PC-9 (cell line): ENCODE measurements around the gene CIZ1. TPM values are rescaled to one million over a fixed set of nuclear protein-coding genes. Genes with fewer than 3 reads are reported as not detected.

Experiments
- BruUV-seq: library from RNA; stranded (reverse); fragments of 400-500 nt; replicated peaks from 2 replicates; lab custom pipeline; 2021; lab: Mats Ljungman, UMichigan
- CTCF ChIA-PET: fragments of 300-600 bp; sonication (Branson Sonifier 250); formaldehyde crosslinking; loops from one replicate; lab custom pipeline; 2022; ENCODE audit warnings: antibody characterized with exemption; lab: Charles Lee
- POLR2A ChIA-PET: fragments of 300-600 bp; sonication (Branson Sonifier 250); formaldehyde crosslinking; loops from one replicate; lab custom pipeline; 2022; ENCODE audit warnings: antibody characterized with exemption; ENCODE audit not compliant: unreplicated experiment; lab: Charles Lee
- DNase-seq, 2 experiments: peaks; one replicate each; pipeline versions ENCODE4 v3.0.0 to v3.0.0-alpha.2; 2015 to 2022; ENCODE audit warnings: mixed read lengths in 1 of 2
- H2AFZ ChIP-seq: fragments of 200-600 bp; sonication (generic); 2 replicates; pipeline ENCODE4 v1.8.1; 2017; ENCODE audit warnings: antibody characterized with exemption
- H3F3A ChIP-seq: fragments of 200-600 bp; sonication (generic); 2 replicates; pipeline ENCODE4 v1.8.1; 2017; ENCODE audit warnings: antibody characterized with exemption, mild to moderate bottlenecking, low read depth; ENCODE audit not compliant: insufficient read depth
- H3K27ac ChIP-seq: fragments of 200-600 bp; sonication (generic); 2 replicates; pipeline ENCODE4 v1.6.1; 2016; ENCODE audit warnings: mixed run types
- H3K27me3 ChIP-seq: fragments of 200-600 bp; sonication (generic); 2 replicates; pipeline ENCODE4 v1.6.1; 2016; ENCODE audit warnings: low read depth, mixed run types; ENCODE audit not compliant: insufficient read depth
- H3K36me3 ChIP-seq: fragments of 200-600 bp; sonication (generic); 2 replicates; pipeline ENCODE4 v1.6.1; 2016; ENCODE audit warnings: low read depth, mixed run types
- H3K4me1 ChIP-seq: fragments of 200-600 bp; sonication (generic); replicated peaks from 2 replicates; pipeline ENCODE4 v1.6.1; 2016; ENCODE audit warnings: mixed run types; ENCODE audit not compliant: insufficient read depth
- H3K4me2 ChIP-seq: fragments of 200-600 bp; sonication (generic); 2 replicates; pipeline ENCODE4 v1.6.1; 2017; ENCODE audit warnings: mixed run types
- H3K4me3 ChIP-seq: fragments of 200-600 bp; sonication (generic); 2 replicates; pipeline ENCODE4 v1.6.1; 2016; ENCODE audit warnings: mixed run types
- H3K79me2 ChIP-seq: fragments of 200-600 bp; sonication (generic); 2 replicates; pipeline ENCODE4 v1.6.1; 2017; ENCODE audit warnings: low read depth, mixed run types
- H3K9me2 ChIP-seq: fragments of 200-600 bp; sonication (generic); 2 replicates; pipeline ENCODE4 v1.8.1; 2017; ENCODE audit warnings: mild to moderate bottlenecking; ENCODE audit not compliant: insufficient read depth
- H3K9me3 ChIP-seq: fragments of 200-600 bp; sonication (generic); 2 replicates; pipeline ENCODE4 v1.8.1; 2016; ENCODE audit warnings: low read depth; ENCODE audit not compliant: insufficient read depth
- H4K20me1 ChIP-seq: fragments of 200-600 bp; sonication (generic); 2 replicates; pipeline ENCODE4 v1.8.1; 2017; ENCODE audit not compliant: insufficient read depth
- EZH2 ChIP-seq: fragments of 200-600 bp; sonication (generic); IDR thresholded peaks from 2 replicates; pipeline ENCODE4 v1.8.0; 2017; ENCODE audit warnings: antibody characterized with exemption, low read depth
- intact Hi-C: fragments of 100-400 bp; cut with micrococcal nuclease; formaldehyde crosslinking; loops from one replicate; pipeline ENCODE4 v1.10.0; 2022; ENCODE audit not compliant: unreplicated experiment
- total RNA-seq: library from RNA; stranded (reverse); gene quantifications from 2 replicates; pipeline ENCODE4 v1.2.3, GENCODE V29; 2021
- TF ChIP-seq, protein P1 (sequence below): fragments of 200-600 bp; sonication (generic); conservative IDR thresholded peaks from 2 replicates; pipeline ENCODE4 v1.6.1; 2017; ENCODE audit warnings: mixed run types, antibody characterized with exemption, mild to moderate bottlenecking, moderate library complexity

The CIZ1 gene
- total RNA-seq, 1 experiment from 2014 or later: 213 TPM

DNA sequence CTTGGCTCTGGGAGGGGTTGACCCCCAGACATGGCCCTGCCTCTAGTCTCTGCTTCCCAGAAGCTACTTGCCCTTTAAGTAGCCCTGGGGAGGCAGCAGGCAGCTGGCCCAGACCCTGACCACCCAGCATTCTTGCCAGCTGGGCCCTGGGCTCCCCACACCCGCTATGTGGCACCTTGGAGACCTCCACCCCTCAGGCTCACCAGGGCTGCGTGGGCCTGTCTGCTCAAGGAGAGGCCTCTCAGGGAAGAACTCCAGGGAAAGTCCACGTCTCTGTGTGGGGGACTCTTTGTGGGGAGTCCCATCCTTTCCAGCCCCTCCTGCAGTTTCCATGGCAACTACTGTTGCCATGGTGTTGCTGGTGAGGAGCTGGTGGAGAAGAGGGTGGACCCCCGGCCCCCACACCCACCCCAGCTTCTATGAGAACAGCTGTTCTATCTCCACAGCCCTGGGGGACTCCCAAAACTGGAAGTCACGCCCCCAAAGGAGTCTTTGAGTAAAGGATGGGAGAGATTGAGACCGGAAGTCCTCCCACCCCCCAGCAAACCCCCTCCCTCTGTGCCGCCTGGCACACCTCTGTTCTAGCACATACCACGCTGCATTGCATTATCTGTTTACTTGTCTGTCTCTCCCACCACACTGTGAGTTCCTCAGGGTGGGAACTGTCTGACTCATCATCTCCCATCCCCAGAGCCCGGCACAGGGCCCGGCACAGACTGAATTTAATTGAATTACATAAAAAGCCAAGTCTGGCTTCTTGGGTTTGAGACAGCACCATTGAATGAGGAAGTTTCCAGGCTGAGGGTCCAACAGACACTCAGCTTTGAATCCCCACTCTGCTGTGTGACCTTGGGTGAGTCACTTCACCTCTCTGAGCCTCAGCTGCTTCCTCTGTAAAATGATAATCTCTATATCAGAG, 24.4 kb upstream of the CIZ1 start:
- no peaks in the 10 kb centered on the region for H3K9me3 ChIP-seq
- POLR2A ChIA-PET: interaction anchor here (0.9 kb wide), 1 partner anchor 23 kb away, joined by 3 read pairs; no protein-coding TSS in a partner anchor

DNA sequence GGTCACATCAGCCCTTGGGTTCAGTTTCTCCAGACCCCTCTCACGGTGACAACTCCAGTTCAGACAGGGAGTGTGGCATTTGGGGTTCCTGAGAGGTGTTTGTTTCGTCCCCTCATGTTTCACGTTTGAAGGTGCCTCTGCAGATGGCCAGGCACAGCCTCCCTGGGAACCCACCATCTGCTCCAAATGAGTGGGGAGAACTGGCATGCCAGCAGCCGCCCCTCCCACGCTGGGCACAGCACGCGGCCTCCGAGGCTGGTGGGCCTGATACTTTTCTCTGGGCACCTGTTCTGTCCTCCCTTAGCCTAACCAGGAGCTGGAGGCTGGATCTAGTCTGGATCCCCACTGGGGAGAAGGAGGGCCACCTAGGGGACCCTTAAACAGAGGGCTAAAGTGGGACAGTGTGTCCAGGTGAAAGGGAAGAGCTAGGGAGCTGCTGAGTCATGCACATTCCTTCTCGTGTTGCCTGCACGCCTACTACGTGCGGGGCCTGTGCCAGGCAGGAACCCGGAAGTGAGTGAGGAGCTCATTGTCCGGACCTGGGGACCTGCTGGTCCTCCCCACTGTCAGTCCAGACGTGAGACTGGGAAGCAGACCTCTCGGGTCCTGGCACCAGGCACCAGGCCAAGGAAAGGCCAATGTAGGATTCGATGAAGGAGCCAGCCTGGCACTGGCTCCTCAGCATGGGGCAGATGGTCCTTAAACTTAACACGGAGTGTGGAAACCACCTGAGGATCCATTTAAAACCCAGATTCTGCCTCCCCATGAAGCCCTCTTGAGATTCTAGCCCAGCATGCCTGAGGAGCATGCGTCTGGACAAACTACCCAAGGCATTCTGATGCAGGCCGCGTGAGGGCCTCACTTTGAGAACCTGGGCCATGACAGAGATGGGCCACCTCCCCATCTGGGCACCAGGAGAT, 23.5 kb upstream of the CIZ1 start:
- ChIA-PET POLR2A (interaction anchor here (0.5 to 0.9 kb wide), 2 partner anchors 16 to 22 kb away, joined by 3 to 4 read pairs; no protein-coding TSS in a partner anchor), CTCF (interaction anchor here (0.6 to 1.3 kb wide), 2 partner anchors 25 to 90 kb away, joined by 3 to 9 read pairs; no protein-coding TSS in a partner anchor)
- Histone ChIP-seq H3K9me3 (no peaks in the 10 kb centered on the region), H3K9me2 (no peaks in the 10 kb centered on the region), H3K4me1 (peaks cover 10% of the 10 kb centered on the region), H3K36me3 (no peaks in the 10 kb centered on the region), H3F3A (peaks cover 7% of the 10 kb centered on the region; the same call in 1 of the 2 replicates), H3K4me3 (no peak overlapping the region), H3K27me3 (no peaks in the 10 kb centered on the region), H3K4me2 (peak overlapping the region; percentile 42), H4K20me1 (no peaks in the 10 kb centered on the region), H2AFZ (peak overlapping the region; percentile 43; the same call in 1 of the 2 replicates), H3K27ac (peak overlapping the region; percentile 29; the same call in 1 of the 2 replicates), H3K79me2 (no peaks in the 10 kb centered on the region)
- intact Hi-C loops: no loop called here
- BruUV-seq: TSS peak; percentile 28
- peak in 1 of 2 experiments; percentile 53 for DNase-seq
- no peak for TF ChIP-seq EZH2

More for the DNA sequence above, 24.4 kb upstream of the CIZ1 start:
- CTCF ChIA-PET: interaction anchor here (0.6 kb wide), 1 partner anchor 26 kb away, joined by 9 read pairs; no protein-coding TSS in a partner anchor
- Histone ChIP-seq H3K9me2 (no peaks in the 10 kb centered on the region), H3K36me3 (no peaks in the 10 kb centered on the region), H3F3A (peaks cover 7% of the 10 kb centered on the region; the same call in 1 of the 2 replicates), H4K20me1 (no peaks in the 10 kb centered on the region), H3K4me1 (peaks cover 10% of the 10 kb centered on the region), H3K4me3 (no peak overlapping the region), H3K4me2 (no peak overlapping the region), H3K79me2 (no peaks in the 10 kb centered on the region), H3K27ac (no peak overlapping the region), H3K27me3 (no peaks in the 10 kb centered on the region), H2AFZ (no peak overlapping the region)
- intact Hi-C loops: no loop called here
- TF ChIP-seq, protein P1, sequence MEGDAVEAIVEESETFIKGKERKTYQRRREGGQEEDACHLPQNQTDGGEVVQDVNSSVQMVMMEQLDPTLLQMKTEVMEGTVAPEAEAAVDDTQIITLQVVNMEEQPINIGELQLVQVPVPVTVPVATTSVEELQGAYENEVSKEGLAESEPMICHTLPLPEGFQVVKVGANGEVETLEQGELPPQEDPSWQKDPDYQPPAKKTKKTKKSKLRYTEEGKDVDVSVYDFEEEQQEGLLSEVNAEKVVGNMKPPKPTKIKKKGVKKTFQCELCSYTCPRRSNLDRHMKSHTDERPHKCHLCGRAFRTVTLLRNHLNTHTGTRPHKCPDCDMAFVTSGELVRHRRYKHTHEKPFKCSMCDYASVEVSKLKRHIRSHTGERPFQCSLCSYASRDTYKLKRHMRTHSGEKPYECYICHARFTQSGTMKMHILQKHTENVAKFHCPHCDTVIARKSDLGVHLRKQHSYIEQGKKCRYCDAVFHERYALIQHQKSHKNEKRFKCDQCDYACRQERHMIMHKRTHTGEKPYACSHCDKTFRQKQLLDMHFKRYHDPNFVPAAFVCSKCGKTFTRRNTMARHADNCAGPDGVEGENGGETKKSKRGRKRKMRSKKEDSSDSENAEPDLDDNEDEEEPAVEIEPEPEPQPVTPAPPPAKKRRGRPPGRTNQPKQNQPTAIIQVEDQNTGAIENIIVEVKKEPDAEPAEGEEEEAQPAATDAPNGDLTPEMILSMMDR: no peak
- BruUV-seq: no TSS peak
- no peak for DNase-seq

DNA sequence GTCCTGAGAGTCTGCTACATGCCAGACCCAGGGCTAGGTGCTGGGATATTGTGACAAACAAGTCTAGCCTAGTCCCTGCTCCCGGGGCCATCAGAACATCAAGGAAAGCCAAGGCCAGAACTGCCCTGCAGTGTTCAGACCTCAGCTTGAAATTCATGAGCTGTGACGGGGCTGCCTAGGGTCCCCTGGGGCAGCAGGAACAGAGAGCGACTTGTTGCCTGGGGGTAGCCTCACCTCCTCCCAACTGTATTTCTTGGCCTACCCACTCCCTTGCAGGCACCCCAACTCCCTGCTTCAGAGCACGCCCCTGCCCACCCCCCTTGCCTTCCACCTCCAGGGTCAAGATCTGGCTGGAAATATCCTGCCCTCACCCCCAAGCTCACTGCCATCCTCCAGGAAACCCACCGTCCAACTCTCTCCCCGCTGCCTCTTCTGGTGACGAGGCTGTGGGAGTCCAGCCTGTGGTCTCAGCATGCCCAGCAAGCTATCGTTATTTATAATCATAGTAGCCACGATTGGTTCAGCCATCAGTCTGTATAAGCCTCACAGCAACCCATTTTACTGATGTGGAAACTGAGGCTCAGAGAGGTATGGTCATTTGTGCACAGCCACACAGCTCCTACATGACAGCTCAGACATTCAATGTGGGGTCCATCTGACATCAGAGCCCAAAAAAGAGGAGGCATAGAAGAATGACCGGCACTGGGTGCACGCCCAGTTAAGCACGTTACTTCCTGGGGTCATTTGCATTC, 22.6 kb upstream of the CIZ1 start:
- ChIA-PET POLR2A (no interaction called here), CTCF (interaction anchor here (1.3 kb wide), 1 partner anchor 89 kb away, joined by 3 read pairs; no protein-coding TSS in a partner anchor)
- H3K4me3 ChIP-seq: no peak overlapping the region
- no peak overlapping the region for H2AFZ ChIP-seq
- H3K9me3 ChIP-seq: no peaks in the 10 kb centered on the region
- peaks cover 7% of the 10 kb centered on the region; the same call in 1 of the 2 replicates for H3F3A ChIP-seq
- no peak overlapping the region for H3K27ac ChIP-seq
- no peaks in the 10 kb centered on the region for H4K20me1 ChIP-seq
- TF ChIP-seq EZH2: no peak
- TF ChIP-seq, protein P1: no peak
- H3K79me2 ChIP-seq: no peaks in the 10 kb centered on the region
- H3K4me2 ChIP-seq: no peak overlapping the region; the same call in 1 of the 2 replicates
- peaks cover 10% of the 10 kb centered on the region for H3K4me1 ChIP-seq
- intact Hi-C loops: no loop called here
- H3K27me3 ChIP-seq: no peaks in the 10 kb centered on the region
- H3K9me2 ChIP-seq: no peaks in the 10 kb centered on the region
- no peaks in the 10 kb centered on the region for H3K36me3 ChIP-seq
- DNase-seq: no peak
- no TSS peak for BruUV-seq
